HUES48 (cell line): ENCODE measurements around the gene HELB.

Experiments used
- H3K27ac ChIP-seq: one replicate; pipeline ENCODE4 v1.7.0; 2013; ENCODE audit warnings: low read depth, low read length, inconsistent platforms
- H3K27me3 ChIP-seq: 2 replicates; pipeline ENCODE4 v1.6.1; 2013; ENCODE audit warnings: mild to moderate bottlenecking, low read length; ENCODE audit not compliant: control insufficient read depth, insufficient read depth
- H3K36me3 ChIP-seq: 2 replicates; pipeline ENCODE4 v1.6.1; 2013; ENCODE audit warnings: low read length; ENCODE audit not compliant: control insufficient read depth, insufficient read depth
- H3K4me1 ChIP-seq: 2 replicates; pipeline ENCODE4 v1.6.1; 2013; ENCODE audit warnings: mild to moderate bottlenecking, low read length; ENCODE audit not compliant: control insufficient read depth, insufficient read depth
- H3K4me3 ChIP-seq: 2 replicates; pipeline ENCODE4 v1.5.1; 2013; ENCODE audit warnings: mild to moderate bottlenecking, low read depth, low read length
- H3K9ac ChIP-seq: 2 replicates; pipeline ENCODE4 v1.6.1; 2013; ENCODE audit warnings: mild to moderate bottlenecking, low read depth, low read length, moderate library complexity
- H3K9me3 ChIP-seq: 2 replicates; pipeline ENCODE4 v1.6.1; 2013; ENCODE audit warnings: low read length; ENCODE audit not compliant: control insufficient read depth, insufficient read depth

Gene HELB

DNA sequence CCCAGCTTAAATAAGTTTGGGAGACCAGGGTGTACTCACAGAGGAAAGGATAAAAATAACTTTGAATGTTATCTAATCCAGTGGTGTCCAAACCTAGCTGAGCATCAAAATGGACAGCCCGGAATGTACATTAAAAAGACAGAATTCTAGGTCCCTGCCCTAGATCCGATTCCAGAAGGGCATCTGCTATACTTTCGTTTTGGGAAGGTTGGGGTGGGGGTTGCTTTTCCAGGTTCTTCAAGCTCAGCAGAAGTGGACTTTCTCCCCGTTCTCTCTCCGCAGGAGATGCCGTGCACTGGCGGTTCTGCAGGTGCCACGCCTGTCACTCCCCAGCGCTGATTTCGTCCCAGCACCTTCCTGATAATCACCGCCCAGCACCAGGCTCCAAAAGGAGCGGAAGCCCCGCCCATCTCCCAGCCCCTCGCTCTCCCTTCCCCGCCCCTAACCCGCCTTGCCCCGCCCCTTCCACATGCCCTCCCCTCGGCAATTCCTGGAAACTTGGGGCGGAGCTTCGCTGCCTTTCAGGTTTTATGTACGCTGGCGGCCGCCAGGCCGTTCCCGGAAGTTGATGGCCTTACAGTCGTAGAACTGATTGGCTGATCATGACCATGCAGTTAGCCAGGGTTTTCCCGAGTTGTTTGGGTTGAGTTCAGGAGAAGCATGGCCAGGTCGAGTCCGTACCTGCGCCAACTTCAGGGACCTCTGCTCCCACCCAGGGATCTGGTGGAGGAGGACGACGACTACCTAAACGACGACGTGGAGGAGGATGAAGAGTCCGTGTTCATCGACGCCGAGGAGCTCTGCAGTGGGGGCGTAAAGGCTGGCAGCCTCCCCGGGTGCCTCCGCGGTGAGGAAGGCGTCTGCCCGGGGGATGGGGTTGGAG lies at the start of gene HELB:
Gene HELB, plus strand, starts transcription at position 550 of the 883 bp plus-strand sequence. Its CDS starts 111 bp downstream, at position 661.
- H3K27me3 ChIP-seq, result peaks cover 10% of the 10 kb centered on the region; the same call in 1 of the 2 replicates
- peak within 1 kb of the TSS; percentile 85 for H3K27ac ChIP-seq
- H3K9ac ChIP-seq, result peak within 1 kb of the TSS; percentile 84
- H3K9me3 ChIP-seq, result no peaks in the 10 kb centered on the region
- peaks cover 3% of the 10 kb centered on the region; the same call in 1 of the 2 replicates for H3K4me1 ChIP-seq
- peak within 1 kb of the TSS; percentile 88 for H3K4me3 ChIP-seq
- H3K36me3 ChIP-seq, result peaks cover 23% of the 10 kb centered on the region

DNA sequence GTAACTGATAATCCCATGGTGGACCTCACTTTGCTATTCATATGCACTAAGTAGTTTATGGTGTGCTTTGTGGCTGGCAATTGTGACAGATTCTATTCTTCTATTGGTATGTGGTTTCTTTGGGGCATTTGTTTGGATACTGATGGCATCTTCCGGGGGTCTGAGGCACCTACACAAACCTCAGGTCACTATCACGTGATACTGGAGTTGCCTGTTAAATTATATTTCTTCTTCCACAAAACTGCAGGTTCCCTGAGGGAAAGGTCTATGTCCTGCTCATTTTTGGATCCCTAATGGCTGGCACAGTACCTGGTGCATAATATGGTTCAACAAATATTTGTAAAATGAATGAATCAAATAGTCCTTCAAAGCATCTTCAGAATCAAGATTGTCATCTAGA lies 49.5 kb upstream of the HELB start:
- Histone ChIP-seq H3K4me3 (no peak overlapping the region), H3K9me3 (no peaks in the 10 kb centered on the region), H3K4me1 (0 out of 2 replicates have a peak, but pooled peaks cover 4% of the 10 kb centered on the region), H3K9ac (no peak overlapping the region), H3K27me3 (no peaks in the 10 kb centered on the region), H3K36me3 (no peaks in the 10 kb centered on the region), H3K27ac (no peak overlapping the region)

DNA sequence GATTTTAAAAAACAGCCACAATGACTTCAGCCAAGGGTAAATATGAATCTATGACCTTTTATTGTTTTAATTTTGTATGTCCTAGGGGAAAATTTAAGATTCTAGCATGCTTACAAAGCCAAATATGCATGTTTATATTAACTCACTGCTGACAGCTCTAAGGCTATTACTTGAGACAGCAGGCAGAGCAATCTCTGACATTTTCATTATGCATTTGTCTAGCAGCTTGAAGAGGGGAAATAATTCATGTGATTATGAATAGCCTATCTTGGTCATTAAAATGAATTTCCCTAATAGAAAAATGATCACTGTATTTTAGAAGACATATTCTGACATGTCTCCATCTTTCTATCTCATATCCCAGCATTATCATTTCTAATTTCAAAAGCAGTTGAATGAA lies 46.6 kb upstream of the HELB start:
- 0 out of 2 replicates have a peak, but pooled peaks cover 4% of the 10 kb centered on the region for H3K4me1 ChIP-seq
- no peak overlapping the region for H3K4me3 ChIP-seq
- H3K9me3 ChIP-seq, result no peaks in the 10 kb centered on the region
- H3K9ac ChIP-seq, result no peak overlapping the region
- H3K36me3 ChIP-seq, result no peaks in the 10 kb centered on the region
- no peaks in the 10 kb centered on the region for H3K27me3 ChIP-seq
- no peak overlapping the region for H3K27ac ChIP-seq

DNA sequence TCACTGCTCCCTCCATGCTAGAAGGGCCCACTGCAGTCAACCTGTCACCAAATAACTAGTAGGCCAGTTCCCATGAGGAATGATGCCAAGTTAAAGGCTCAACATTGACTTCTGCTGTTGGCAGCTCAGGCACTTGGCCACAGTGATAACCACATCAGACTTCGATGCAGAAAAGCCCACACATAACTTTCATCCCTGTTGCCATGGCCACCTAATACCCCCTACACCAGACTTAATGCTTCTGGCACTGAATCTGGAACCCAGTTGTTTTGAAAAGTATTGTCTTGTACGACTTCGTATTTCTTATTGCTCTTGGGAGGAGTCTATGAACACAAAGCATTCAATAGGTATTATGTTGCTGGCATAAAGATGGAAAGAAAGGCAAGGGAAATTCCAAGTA lies 44.3 kb upstream of the HELB start:
- no peaks in the 10 kb centered on the region for H3K9me3 ChIP-seq

DNA sequence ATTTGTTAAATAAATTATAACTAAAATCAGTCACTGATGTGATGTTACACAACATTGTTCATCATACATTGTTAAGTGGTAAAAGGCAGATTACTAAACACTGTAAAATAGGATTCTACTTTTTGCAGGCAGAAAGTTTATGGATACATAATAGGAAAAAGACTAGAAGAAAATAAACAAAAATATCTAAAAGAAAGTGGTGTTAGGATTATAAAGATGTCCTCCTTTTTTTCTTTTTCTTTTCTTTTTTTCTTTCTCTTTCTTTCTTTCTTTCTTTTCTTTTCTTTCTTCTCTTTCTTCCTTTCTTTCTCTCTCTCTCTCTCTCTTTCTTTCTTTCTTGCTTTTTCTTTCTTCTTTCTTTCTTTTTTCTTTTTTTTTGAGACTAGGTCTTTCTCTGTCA lies 39.6 kb upstream of the HELB start:
- Histone ChIP-seq H3K27me3 (no peaks in the 10 kb centered on the region), H3K4me3 (no peak overlapping the region), H3K9ac (no peak overlapping the region), H3K36me3 (no peaks in the 10 kb centered on the region), H3K4me1 (no peaks in the 10 kb centered on the region), H3K27ac (no peak overlapping the region), H3K9me3 (no peaks in the 10 kb centered on the region)

More for the DNA sequence above, 44.3 kb upstream of the HELB start:
- Histone ChIP-seq H3K36me3 (no peaks in the 10 kb centered on the region), H3K27me3 (no peaks in the 10 kb centered on the region), H3K4me3 (no peak overlapping the region), H3K27ac (no peak overlapping the region), H3K9ac (no peak overlapping the region), H3K4me1 (0 out of 2 replicates have a peak, but pooled peaks cover 4% of the 10 kb centered on the region)

DNA sequence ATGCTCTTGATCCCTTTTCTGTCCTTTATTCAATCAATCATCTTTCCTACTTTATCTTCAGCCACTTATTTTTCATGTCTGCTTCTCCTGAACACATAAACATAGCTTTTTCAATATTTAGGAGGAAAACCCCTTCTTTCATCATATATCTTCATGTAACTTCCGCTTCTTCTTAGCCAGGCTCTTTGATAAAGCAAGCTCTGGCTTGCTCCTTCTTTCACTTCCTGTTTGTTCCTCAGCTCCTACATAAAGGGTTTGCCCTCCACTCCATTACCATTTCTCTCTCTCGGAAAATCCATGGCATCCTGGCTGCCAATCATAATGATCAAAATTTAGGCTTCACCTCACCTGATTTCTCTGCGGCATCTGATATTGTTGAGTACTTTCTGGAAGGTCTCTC lies 33.7 kb upstream of the HELB start:
- H3K4me1 ChIP-seq, result peaks cover 13% of the 10 kb centered on the region
- no peak overlapping the region for H3K27ac ChIP-seq

DNA sequence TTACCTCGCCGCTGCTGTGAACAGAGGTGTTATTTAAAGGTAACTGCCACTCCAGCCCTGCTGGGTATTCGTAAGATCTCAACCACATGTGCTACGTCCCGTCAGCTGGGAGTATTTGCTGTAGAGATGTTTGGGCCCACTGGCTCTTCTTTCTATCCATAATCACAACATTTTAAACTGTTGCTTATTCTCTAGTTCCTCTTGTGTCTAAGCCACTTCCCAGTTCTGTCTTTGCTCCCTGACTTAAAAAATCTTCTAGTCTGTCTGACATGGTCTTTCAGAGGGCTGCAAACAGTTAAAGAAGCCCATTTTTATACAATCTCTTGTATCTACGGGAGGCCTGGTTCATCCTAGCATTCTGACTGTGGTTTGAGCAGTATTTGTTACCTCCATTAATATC lies 33.2 kb upstream of the HELB start:
- no peaks in the 10 kb centered on the region for H3K9me3 ChIP-seq
- no peak overlapping the region for H3K9ac ChIP-seq
- no peak overlapping the region for H3K4me3 ChIP-seq
- no peaks in the 10 kb centered on the region for H3K27me3 ChIP-seq
- no peaks in the 10 kb centered on the region for H3K36me3 ChIP-seq
- H3K27ac ChIP-seq, result no peak overlapping the region
- peaks cover 16% of the 10 kb centered on the region for H3K4me1 ChIP-seq

More for the DNA sequence above, 33.7 kb upstream of the HELB start:
- Histone ChIP-seq H3K9ac (no peak overlapping the region), H3K36me3 (no peaks in the 10 kb centered on the region), H3K27me3 (no peaks in the 10 kb centered on the region), H3K4me3 (no peak overlapping the region), H3K9me3 (no peaks in the 10 kb centered on the region)

DNA sequence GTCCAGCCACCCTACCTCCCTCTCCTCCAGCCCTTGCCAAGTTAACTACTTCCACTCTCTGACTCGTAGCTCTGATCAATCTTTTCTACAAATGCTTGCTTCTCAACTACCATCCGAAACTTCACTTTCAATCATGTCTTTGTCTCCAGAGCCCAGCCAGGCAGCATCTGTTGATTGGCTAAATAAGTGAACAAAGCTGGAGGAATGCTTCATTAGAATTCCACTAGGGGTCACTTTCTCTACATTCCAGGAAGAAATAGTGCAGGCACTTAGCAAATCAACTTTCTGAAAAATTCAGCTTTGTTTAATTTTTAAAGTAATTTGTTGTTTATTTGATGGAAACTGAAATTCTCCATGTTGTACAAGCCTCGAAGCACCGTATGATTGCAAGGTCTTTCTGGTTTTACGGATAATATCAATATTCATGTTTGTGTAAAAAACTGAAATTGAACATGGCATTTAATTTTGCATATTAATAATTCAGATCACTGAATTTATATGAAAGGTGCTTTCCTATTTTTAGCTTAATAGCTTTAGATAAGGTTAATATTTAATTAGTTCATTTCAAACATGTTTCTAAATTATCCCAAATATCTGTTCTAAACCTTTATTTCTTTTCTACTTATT lies 32.4 kb upstream of the HELB start:
- H3K4me3 ChIP-seq, result no peak overlapping the region
- no peaks in the 10 kb centered on the region for H3K9me3 ChIP-seq
- no peak overlapping the region for H3K9ac ChIP-seq
- peaks cover 16% of the 10 kb centered on the region for H3K4me1 ChIP-seq
- no peak overlapping the region for H3K27ac ChIP-seq
- H3K27me3 ChIP-seq, result no peaks in the 10 kb centered on the region
- no peaks in the 10 kb centered on the region for H3K36me3 ChIP-seq

DNA sequence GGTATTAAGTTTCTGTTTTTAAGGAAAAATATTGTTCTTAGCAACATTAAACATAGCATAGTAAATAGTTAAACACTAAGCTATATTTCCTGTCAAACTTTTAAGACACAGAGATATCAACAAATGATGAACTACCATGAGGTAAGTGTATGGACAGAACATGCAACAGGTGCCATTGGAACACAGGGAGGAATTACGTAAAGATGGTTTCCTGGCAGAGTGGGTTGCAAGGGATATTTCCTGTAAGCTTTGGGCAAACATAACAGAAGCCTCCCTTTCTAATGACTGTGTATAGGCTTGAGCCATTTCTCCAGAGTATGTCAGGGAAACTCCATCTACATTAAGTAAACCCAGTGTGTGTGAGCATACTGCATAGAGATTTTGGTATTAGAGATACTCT lies 31.7 kb upstream of the HELB start:
- Histone ChIP-seq H3K9ac (no peak overlapping the region), H3K36me3 (no peaks in the 10 kb centered on the region), H3K27ac (no peak overlapping the region), H3K27me3 (no peaks in the 10 kb centered on the region), H3K4me1 (peaks cover 16% of the 10 kb centered on the region), H3K9me3 (no peaks in the 10 kb centered on the region), H3K4me3 (no peak overlapping the region)

DNA sequence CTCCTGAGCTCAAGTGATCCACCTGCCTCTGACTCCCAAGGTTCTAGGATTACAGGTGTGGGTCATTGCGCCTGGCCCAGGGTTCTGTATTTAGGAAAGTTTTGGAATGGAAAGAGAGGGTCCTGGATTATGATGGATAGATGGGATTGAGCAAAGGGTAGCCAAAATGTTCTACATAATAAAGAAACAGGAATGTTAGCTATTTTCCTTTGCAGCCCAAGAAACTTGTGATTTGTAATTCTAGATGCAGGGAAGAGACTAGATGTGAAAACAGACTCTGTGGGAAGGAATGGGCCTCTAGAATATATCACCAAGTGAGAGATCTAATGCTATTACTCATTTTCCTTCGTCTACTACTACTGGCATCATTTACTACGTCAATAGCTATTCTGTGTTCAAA lies 29.6 kb upstream of the HELB start:
- Histone ChIP-seq H3K4me1 (peaks cover 16% of the 10 kb centered on the region), H3K9ac (no peak overlapping the region), H3K4me3 (no peak overlapping the region), H3K27me3 (no peaks in the 10 kb centered on the region), H3K9me3 (no peaks in the 10 kb centered on the region), H3K36me3 (no peaks in the 10 kb centered on the region), H3K27ac (peak overlapping the region; percentile 15)

DNA sequence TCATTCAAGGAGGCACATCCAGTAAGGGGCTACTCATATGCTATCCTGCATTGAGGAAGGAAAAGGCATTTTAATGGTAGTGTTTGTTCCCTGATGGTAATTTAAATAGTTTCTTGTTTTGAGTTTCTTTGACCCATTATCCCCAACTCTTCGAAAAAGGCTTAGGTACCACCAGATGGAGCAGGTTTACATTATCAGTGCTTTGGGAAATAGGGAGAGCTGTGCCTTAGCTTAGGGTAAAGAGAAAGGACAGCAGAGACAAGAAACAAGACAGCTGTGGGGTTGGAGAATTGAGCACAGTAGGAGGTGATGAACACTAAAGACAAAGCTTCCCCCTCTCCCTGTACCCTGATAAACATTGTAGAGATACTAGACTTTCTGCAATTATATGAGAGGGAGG lies 29.1 kb upstream of the HELB start:
- no peaks in the 10 kb centered on the region for H3K9me3 ChIP-seq
- no peak overlapping the region for H3K4me3 ChIP-seq
- H3K36me3 ChIP-seq, result no peaks in the 10 kb centered on the region
- H3K4me1 ChIP-seq, result peaks cover 16% of the 10 kb centered on the region
- no peak overlapping the region for H3K9ac ChIP-seq
- H3K27me3 ChIP-seq, result no peaks in the 10 kb centered on the region
- peak overlapping the region; percentile 15 for H3K27ac ChIP-seq
